RPMI8226 (cell line): ENCODE data around the gene AMOTL2.

ENCODE experiments used
- DNase-seq: peaks from one replicate; pipeline ENCODE4 v3.0.0-alpha.2; 2015

The AMOTL2 gene

DNA sequence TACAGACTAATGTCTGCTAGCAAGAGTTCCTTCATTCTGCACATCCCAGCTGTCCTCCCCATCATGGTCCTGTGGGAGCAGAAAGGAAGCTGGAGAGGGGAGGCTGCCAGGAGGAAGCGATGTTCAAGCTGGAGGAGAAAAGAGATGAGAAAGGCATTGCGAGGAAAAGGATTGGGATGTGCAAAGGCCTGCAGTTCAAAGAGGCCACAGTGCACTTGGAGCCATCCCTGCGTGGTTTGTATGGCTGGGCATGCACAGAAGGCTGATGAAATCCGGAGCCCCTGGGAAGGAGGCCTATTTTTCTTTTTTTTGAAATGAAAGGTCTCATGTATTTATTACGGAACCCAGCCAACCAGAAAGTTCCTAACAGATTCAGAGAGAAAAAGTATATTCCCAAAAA, 22.8 kb downstream of the AMOTL2 start:
- DNase-seq: no peak

DNA sequence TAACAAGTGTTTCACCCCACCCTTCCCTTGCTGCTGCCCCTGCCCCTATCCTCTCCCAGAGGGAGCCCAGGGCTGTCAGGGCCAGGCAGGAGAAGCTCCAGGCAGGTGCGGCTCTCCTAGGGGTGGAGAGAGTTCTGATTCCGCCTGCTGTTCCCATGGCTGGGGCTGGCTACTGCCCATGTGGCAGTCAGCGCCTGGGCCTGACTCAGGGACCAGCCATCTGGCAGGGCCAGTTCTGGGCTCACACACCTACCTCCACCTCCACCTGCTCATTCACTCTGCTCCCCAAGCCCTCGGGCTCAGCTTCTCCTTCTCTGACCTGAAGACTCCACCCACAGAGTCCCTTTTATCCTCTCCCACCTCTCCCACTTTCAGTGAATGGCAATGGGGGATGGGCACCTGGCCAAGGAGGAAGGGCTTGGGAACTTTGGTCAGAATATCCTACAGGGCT, 23.4 kb downstream of the AMOTL2 start:
- no peak for DNase-seq

DNA sequence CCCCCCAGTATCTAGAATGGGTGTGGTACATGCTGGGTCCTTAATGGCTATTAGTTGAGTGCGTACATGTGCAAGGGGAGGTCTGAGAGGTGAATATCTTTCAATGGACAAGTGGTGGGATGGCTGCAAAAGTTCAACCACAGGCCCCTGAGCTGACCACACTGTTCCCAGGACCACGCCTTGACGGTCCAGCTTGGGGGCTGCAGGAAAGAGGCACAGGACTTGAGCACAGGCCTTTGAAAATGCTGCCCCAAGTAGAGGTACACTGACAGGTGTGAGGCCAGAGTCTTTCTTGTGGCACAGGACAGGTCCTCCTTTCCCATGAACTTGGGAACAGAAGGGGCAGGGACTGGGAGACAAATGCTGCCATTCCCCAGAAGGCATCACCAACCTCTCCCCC, 24.0 kb downstream of the AMOTL2 start:
- DNase-seq: no peak

DNA sequence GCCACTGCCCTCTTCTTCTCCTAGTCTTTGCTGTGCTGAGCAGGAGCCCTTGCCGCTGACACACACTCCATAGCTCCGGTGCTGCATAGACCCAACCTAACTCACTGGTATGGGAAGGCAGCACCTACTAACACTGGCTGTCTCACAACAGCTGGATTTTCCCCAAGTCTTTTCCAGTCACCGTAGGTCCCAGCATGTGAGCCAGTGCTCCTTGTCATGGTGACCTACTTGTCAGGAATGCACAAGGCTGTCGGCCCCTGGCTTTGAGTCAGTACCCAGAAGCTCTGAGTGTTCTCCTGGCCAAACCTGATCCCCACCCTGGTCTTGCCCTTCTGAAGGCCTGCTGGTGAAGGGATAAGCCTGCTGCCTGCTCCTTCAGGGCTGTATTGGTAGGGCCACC, 25.7 kb downstream of the AMOTL2 start:
- no peak for DNase-seq

DNA sequence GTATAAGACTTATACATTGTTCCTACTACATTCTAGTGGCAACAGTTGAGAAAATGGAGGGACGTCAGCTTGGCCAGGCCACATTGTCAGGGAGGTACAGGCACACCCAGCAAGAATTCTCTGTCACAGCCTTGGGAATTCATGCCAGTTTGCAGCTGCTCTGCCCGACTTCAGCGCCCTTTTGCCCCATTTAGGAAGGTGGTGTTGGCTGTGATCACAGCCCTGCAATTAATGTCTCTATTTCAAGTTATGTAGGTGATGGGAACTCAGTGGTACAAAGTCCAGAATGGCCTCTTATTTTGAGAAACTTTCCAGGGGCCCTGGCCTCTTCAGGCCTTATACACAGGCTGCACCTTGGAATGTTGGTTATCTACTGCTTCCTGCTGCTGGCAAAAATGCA, 26.7 kb downstream of the AMOTL2 start:
- no peak for DNase-seq

DNA sequence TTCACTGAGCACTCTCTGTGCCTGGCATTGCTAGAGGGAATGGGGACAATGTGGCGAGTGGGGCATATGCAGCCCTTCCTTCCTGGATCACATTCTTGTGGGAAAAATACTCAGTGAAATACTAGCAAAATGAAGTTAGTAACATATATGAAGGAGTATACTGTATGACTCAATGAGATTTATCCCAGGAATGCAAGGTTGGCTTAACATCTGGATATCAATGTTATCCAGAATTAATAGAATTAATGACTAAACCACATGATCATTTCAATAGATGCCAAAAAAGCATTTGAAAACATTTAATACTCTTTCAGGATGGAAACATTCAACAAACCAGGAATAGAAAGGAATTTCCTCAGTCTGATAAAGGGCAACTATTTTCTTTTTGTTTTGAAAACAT, 27.5 kb downstream of the AMOTL2 start:
- no peak for DNase-seq

DNA sequence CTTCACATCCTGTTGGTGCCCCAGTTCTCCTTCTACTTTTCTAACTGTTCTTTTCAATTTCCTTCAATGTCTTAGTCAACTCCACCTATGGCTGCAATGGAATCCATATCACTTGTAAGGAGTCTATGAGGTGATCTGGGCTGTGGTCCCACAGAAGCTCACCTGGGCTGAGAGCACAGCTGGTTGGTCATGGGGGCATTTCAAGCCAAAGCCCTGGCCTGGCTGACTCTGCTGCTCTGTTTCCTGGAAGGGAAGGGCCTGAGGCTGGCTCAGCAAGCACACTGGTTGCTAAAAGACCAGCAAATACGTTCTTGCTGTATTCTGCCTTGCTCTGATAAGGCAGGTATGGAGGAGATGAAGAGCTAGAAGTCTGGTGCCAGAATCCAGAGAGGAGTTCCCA, 29.0 kb downstream of the AMOTL2 start:
- no peak for DNase-seq

DNA sequence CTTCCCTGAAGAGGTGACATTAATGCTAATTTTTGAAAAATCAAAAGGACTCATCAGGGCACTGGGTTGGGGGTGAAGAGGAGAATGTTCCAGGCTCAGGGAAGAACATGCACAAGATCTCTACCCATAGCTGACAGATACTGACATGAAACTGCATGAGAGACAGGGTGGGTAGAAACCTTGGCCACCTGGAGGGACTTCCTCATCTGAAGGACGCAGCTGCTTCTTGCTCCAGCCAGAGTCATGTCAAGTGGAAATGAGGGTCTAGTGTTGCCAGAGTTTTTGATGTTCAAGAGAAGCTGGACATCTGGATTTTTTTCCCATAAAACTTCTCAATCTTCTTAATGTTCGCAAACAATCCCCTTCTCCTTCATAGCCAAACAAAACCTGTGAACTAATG, 29.7 kb downstream of the AMOTL2 start:
- peak; percentile 50 for DNase-seq

DNA sequence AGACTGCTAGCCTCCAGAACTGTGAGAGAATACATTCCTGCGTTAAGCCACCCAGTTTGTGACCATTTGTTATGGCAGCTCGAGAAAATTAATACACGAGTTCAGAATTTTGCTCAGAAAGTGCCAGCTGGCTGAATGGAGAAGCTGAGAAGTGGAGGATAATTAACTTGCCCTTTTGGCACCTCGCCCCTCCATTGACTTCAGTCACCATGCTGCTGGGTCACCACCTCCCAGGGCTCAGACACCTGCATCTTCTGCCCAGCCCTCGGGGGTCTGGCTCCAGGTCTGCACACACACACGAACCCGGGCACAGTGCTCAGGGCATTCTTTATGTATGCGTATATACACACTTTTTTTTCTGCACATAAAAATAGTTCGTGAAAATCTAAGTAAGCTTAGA, 32.0 kb downstream of the AMOTL2 start:
- DNase-seq: peak; percentile 22

DNA sequence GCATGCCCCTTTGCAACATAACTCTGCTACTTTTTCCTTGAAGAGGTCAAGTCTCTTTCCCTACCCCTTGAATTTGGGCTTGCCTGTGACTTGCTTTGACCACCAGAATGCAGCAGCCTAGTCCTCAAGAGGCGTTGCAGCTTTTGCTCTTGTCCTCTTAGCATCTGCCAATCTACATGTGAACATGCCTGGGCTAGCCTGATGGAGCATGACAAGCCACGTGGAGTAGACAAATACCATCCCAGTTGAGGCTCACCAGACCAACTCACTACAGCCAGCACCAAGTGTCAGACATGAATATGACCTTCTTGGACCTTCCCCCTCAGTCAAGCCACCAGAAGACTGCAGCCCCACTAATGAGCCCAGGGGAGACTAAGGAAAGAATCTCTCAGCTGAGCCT, 32.9 kb downstream of the AMOTL2 start:
- no peak for DNase-seq

DNA sequence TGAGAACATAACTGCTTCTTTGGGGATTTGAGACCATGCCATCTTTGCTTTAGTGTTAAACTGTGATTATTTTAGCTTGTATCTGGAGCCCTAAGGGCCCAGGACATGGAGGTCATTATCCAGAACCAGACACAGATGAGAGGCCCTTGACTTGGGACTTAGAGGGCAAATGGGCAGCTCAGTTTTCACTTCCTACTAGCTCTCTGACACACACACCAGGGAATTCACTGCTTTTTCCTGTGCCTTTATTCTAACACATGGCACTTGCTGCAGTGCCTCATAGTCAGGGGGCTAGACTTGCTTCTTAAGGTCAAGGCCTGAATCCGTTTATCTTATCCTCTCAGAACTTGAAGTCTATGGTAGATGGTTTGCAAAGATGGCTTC, 33.3 kb downstream of the AMOTL2 start:
- no peak for DNase-seq

DNA sequence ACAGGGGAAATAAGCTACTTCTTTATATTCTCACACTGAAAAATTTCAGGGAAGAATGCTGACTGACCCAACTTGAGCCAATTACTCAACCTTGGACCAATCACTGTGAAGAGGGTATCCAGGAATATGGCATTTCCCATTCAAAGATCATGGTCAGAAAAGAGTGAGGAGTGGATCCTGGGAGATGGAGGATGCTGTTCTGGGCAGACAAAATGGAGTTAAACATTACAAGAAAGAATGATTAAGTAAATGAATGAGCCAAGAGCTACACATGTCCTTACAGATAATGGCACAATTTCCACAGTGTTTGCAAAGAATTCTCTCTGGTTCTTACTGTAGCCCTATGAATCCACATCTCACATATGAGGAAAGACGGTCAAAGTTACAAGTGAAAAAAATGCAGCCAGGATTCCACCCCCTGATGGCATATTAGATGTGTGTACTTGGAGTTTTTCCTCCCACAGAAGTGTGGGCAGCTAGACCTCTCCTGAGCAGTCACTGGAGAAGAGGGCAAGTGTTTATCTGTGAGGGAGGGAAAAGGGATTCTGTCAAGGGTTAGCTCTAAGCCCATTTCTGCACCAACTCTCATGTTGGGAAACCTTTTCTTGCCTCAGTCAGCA, 33.8 kb downstream of the AMOTL2 start:
- no peak for DNase-seq

DNA sequence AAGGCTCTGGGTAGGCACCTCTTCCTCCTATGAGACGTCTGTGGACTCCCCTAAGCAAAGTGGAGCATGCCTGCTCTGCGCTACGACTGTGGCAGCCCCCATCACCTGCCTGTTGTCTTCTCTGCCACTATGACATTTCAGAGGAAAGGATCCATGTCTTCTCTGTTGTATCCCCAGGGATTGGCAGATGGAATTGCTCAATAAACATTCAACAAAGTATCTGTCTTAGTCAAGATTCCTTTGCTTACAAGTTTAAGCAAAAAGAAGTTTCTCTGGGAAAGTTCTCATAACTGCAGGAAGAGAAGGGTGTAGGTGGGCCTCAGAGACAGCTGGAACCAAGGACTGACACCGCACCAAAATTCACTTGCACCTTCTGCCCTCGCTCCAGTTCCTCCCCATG, 34.3 kb downstream of the AMOTL2 start:
- no peak for DNase-seq

DNA sequence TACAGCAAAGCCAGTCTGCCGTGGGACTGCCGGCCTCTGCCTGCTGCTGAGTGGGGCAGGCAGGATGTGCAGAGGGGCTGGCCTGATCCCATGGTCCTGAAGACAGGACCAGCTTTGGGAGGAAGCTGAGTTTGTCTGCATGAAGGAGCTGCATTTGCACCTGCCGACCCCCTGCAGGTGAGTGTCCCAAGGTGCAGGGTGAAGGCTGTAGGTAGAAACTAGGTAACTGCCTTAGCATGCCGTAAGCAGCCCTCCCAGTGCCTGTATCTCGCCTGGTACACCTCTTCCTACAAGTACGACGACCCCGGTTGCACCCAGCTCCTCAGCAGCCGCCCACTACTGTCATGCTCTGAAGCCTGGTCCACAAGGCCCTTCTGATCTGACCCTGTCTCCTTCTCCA, 34.9 kb downstream of the AMOTL2 start:
- DNase-seq: peak; percentile 21

DNA sequence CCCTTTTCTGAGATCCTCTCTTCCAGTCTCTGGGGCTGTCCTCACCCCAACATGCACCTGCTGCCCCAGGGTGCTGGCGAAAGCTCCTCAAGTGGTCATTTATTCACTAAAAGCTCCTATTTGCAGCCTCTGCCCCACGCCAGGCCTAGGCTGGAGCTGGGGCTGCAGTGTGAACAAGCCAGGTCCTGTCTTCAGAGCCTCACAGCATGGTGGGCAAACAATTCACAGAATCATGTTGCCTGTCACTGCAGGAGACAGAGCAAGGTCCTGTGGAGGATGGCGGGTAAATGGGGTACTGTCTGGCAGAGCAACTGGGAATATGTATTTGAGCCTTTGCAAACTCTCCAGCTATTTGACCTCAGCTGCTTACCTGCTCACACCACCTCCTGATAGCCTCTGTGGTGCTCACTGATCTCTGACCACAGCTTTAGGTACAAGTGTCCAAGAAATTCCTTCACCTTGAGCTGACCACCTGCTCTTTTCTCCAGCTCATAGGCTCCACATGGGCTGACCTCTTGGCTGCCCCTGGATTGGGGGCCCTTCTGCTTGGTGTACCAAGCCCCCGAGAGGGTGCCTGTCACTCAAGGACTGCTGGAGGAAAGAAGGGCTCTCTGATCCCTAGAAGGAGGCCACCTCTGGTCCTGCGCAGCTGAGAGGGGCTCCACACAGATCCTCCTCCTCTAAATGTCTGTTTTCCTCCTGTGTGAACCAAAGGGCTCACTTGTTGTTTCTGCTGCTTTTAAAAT, 35.6 kb downstream of the AMOTL2 start:
- no peak for DNase-seq

DNA sequence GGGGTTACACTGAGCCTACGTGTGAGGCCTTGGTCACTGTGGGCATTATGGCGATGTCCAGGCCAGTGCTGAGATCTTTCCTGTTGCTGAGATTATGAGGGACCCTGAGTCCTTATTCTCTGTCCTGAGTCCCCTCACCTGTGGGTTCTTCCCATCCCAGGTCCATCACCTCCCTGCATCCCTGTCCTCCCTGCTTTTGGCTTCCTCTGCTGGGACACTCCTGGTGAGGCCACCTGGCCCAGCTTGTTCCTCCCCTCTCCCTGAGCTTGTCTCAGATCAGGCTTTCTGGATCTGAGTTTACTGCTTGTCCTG, 36.1 kb downstream of the AMOTL2 start:
- no peak for DNase-seq

DNA sequence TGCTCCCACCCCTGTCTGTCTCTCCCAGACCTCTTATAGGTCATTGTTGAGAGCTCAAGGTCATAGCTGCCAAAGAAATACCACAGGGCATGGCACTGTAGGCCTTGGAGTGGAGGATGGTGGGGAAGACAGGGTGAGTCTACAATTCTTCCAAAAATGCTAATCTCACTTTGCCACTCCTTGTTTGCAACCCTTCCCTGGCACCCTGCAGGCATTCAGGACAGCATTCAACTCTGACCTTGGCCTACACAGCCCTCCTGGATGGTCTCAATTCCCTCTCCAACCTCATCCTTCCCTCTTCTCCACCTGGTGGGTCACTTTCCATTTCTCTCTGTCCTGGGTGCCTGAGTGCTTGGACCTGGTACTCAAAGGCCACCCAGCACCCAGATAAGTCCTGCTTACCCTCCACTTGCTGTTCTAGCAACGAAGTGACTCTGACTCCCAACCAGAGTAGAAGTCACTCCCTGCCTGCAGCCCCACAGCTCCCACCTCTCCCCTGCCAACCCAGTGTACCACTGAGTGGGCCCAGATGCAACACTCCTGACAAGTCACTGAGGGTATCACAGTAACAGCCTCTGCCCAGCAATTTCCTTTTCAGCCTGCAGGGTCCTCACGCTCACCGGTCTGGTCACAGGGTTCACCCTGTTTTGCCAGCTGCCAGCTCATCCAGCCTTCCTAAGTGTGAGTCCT, 36.6 kb downstream of the AMOTL2 start:
- no peak for DNase-seq

DNA sequence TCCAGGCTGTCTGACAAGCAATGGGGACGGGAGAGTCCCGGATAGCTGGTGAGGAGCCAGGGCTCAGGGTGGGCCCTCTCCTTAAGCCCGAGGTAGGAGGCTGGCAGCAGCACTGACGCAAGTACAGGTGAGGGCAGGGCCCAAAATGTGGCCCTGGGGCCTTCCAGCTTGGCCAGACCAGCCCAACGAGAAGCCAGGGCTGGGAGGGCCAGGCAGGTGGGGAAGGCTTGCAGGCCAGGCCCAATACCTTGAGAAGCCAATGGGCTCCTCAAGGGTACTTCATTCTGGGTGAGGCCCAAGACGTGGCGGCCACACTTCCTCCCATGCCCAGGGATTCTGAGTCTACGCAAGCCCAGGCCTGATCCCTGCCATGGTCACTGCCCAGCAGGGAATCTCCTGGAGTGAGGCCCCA, 37.2 kb downstream of the AMOTL2 start:
- no peak for DNase-seq

DNA sequence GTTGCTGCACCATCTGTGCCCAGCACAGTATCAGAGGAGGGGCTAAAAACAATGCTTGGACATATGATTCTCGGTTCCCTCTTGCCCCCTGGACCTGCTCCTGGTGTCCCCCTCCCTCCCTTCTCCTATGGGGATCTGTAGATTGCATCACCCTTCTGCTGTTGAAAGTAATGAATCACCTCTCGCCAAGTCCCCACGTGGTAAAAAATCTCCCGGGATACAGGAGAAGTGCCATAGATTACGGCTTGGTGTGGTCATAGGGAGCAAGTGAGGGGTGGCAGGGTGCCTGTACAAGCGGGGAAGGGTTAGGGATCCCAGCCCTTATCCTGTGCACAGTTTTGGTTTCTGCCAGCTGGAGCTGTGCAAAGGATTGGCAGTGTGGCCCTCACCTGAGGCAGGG, 37.7 kb downstream of the AMOTL2 start:
- DNase-seq: no peak

DNA sequence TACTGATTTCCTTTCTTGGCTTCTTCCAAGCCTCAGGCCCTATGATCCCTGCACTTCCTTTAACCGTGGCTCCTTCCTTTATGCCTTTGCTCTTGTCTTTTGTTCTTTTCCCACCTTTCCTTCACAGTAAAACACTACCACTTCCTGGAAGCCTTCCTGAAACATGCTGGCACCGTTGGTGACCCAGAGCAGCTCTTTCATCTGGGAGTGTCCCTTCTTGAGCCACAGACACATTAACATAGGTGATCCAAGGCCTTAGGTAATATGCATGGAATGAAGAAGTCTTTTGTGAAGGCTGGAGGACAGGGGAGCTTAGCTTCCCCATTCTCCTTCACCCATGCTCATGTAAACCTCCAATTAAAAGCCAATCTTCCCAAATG, 39.4 kb downstream of the AMOTL2 start:
- DNase-seq: no peak

DNA sequence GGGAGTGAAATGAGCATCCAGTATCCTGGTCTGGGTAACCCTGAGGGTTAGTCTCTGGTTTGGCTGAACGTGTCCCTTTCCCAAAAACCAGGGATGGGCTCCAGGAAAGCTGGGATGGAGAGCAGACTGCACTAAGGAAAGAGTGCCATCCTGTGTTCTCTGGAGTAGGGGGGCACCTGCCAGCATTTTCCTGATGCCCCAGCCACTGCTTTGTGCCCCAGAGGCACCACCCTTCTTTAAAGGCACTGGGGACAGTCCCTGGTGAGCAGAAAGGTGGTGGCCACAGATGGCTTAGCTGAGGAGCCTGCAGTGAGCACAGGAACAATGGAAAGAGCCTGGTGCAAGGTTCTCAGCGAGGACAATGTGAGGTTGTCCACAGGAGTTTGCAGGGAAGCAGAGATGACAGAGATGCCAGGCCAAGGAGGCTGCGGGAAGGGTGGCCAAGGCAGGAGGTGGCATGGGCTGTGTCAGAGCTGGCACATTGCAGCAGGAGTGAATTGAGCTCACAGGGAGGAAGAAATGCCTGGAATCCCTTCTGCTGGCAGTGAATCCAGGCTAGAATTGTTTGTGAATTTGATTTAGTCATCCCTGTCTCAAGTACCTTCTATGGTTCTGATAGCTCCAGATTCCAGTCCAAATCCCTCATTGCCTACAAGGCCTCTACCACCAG, 39.9 kb downstream of the AMOTL2 start:
- no peak for DNase-seq

DNA sequence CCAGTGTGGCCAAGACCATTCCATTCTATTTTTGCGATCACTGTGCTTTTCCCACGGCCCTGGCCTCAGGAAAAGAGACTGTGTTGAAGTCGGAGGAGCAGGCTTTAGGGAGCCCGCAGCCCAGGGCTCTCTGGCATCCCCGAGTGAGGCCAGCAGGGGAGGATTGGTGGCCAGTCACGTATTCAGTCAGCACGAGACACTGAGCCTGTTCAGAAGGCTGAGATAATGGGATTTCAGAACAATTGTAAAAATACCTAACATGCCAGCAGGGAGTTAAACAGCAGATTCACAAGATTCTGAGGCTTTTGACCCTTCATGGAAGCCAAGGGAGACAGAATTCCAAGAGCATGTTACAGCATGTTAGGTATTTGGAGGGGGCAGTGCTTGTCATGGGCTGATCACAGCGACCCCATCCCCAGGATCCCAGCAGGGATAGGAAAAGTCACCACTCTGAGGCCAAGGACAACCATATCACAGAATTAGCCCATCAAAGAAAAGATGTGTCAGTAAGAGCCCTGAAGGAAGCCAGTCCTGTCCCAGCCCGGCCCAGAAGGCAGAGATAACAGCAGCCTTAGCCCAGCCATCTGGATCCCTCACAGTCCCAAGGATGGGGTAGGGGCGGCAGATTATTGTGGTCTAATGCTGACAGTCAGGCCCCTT, 40.6 kb downstream of the AMOTL2 start:
- no peak for DNase-seq

DNA sequence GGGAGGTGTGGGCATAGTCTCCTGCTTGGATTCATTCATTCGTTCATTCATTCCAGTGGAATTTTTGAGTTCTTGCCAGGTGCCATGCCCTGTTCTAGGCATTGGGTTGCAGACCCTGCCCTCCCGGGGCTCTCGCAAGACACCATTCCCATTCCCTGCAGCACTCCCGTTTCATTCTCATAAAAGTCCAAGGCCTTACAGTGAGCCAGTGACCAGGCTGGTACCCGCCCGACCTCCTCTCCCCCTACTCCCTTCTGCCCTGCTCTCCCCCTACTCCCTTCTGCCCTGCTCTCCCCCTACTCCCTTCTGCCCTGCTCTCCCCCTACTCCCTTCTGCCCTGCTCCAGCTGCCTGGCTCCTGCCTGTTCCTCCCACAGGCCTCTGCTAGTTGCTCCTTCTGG, 41.9 kb downstream of the AMOTL2 start:
- DNase-seq: no peak

DNA sequence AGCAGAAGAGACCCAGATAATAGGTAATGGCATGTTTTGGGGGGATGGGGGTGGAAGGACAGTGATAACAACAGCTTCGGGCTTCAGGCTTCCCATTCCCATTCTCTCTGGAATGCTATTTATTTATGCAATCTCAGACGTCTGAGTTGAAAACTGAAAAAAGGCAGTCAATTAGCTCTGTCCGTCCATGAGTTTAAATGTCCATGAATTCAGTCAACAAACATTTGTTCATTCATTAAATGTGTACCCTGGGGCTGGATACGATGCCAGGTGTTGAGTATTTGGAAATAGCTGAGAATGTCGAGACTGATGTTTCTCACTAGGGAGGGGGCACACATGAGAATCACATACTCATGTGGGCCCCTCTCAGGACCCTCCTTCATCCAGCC, 42.4 kb downstream of the AMOTL2 start:
- no peak for DNase-seq
